Liver (tissue), 10 donors: ENCODE measurements around the gene GOLGA1. TPM values are rescaled to one million over a fixed set of nuclear protein-coding genes. Genes with fewer than 3 reads are reported as not detected.

Experiments
- DNase-seq: peaks from one replicate; pipeline ENCODE4 v3.0.0-alpha.2; 2017; ENCODE audit warnings: low spot score
- H3K27ac ChIP-seq, 2 donors: one replicate each; pipeline ENCODE4 v1.7.0; 2013; ENCODE audit warnings: inconsistent platforms in 2 of 2, low read length in 2 of 2, control low read depth in 1 of 2, low read depth in 1 of 2, mild to moderate bottlenecking in 1 of 2
- H3K27me3 ChIP-seq, 4 donors: one replicate each; pipeline versions ENCODE4 v1.6.1 to v1.7.0; 2013; ENCODE audit warnings: low read length in 3 of 4, inconsistent platforms in 1 of 4, mild to moderate bottlenecking in 1 of 4, moderate library complexity in 1 of 4; ENCODE audit not compliant: control insufficient read depth in 4 of 4, insufficient read depth in 4 of 4
- H3K36me3 ChIP-seq, 4 donors: one replicate each; pipeline versions ENCODE4 v1.6.1 to v1.7.0; 2013; ENCODE audit warnings: low read length in 3 of 4, mild to moderate bottlenecking in 3 of 4, low read depth in 1 of 4, moderate library complexity in 1 of 4; ENCODE audit not compliant: control insufficient read depth in 4 of 4, insufficient read depth in 3 of 4
- H3K4me1 ChIP-seq, 4 donors: one replicate each; pipeline versions ENCODE4 v1.6.1 to v1.7.0; 2013; ENCODE audit warnings: low read length in 3 of 4, mild to moderate bottlenecking in 3 of 4, moderate library complexity in 1 of 4; ENCODE audit not compliant: control insufficient read depth in 4 of 4, insufficient read depth in 4 of 4
- H3K4me3 ChIP-seq, 3 donors: one replicate each; pipeline versions ENCODE4 v1.6.1 to v1.7.0; 2013; ENCODE audit warnings: low read length in 3 of 3, control low read depth in 1 of 3, low read depth in 1 of 3, mild to moderate bottlenecking in 1 of 3
- H3K9ac ChIP-seq, 2 donors: one replicate each; pipeline ENCODE4 v1.7.0; 2013; ENCODE audit warnings: low read length in 2 of 2, mild to moderate bottlenecking in 2 of 2, moderate library complexity in 2 of 2, control low read depth in 1 of 2, low read depth in 1 of 2
- H3K9me3 ChIP-seq, 4 donors: one replicate each; pipeline versions ENCODE4 v1.6.1 to v1.7.0; 2013; ENCODE audit warnings: low read length in 3 of 4; ENCODE audit not compliant: control insufficient read depth in 4 of 4
- EGR1 ChIP-seq, 2 donors: IDR thresholded peaks; 2 replicates each; pipeline ENCODE4 v1.6.1; 2016 to 2018; ENCODE audit warnings: antibody characterized with exemption in 2 of 2, low read depth in 2 of 2
- YY1 ChIP-seq: IDR thresholded peaks from 2 replicates; pipeline ENCODE4 v1.6.1; 2016; ENCODE audit warnings: antibody characterized with exemption, mild to moderate bottlenecking
- WGBS: extraction: QIAGEN DNeasy Blood & Tissue Kit; methylation state at CpG from one replicate; pipeline ENCODE4 v1.1.7; 2013; 5-methylcytosine and 5-hydroxymethylcytosine counted together
- polyA plus RNA-seq, 2 donors: library from polyadenylated mRNA; stranded (reverse) in 1 of 2; unstranded in 1 of 2; fragments of 200-250 nt in 1 of 2; fragments of >200 nt in 1 of 2; fragmentation: Nextera tagmentation in 1 of 2; extraction: Ambion mirVana in 1 of 2; gene quantifications; one replicate each; pipeline versions ENCODE4 v1.2.1 to v1.2.3, GENCODE V29; 2013 to 2015
- small RNA-seq: library from RNA; depleted of rRNA; stranded (forward); fragments of <200 nt; gene quantifications from one replicate; pipeline ENCODE3, GENCODE V24; 2014
- total RNA-seq, 2 donors: library from RNA; depleted of rRNA; stranded (reverse); fragments of >200 nt; gene quantifications; one replicate each; pipeline ENCODE4 v1.2.3, GENCODE V29; 2014
- TF ChIP-seq, protein P1 (sequence below): IDR thresholded peaks from 2 replicates; pipeline ENCODE4 v1.6.1; 2016; ENCODE audit warnings: antibody characterized with exemption
- donor health status: healthy.
- donor health status: healthy.
- donor health status: healthy.
- donor health status: healthy.
- donor health status: healthy.

The GOLGA1 gene
- total and polyA plus RNA-seq, 4 donors = 5.9 to 17.6 (median 8.9) TPM

- peaks cover 0 to 4% (median 0%) of the 10 kb centered on the region in 4 donors for H3K4me1 ChIP-seq
- no peaks in the 10 kb centered on the region for H3K9me3 ChIP-seq
- TF ChIP-seq, protein P1, sequence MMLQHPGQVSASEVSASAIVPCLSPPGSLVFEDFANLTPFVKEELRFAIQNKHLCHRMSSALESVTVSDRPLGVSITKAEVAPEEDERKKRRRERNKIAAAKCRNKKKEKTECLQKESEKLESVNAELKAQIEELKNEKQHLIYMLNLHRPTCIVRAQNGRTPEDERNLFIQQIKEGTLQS = no peak
- TF ChIP-seq EGR1 (IDR thresholded peaks at IDR 0.05; ENCODE audit: low read depth in 2 of 2) = no peak
- TF ChIP-seq YY1 = no peak
- no peak overlapping the region for H3K27ac ChIP-seq
- no peak overlapping the region for H3K4me3 ChIP-seq
- H3K9ac ChIP-seq = no peak overlapping the region
- no peak for DNase-seq
- H3K36me3 ChIP-seq = no peaks in the 10 kb centered on the region
- no peaks in the 10 kb centered on the region for H3K27me3 ChIP-seq
- 41% methylated on average over 2 of the region's 2 CpGs for WGBS
These were observed 112.2 kb downstream of the GOLGA1 start for GRCh38 chr9:124828489-124829333.

Small RNA genes within 50 kb of the gene (small RNA-seq; reads per million reads assigned to genes)
- not detected for gene RNU4-82P

Other genes with a start within 250 kb of the GOLGA1 start
- 1 to 10 TPM; 2.8 to 6.1 TPM for gene NR6A1, start 169.8 kb downstream of the GOLGA1 start, total RNA-seq
- gene NR6A1, start 169.8 kb downstream of the GOLGA1 start, polyA plus RNA-seq = 1 to 10 TPM in 1 of 2 donors, under 1 TPM in 1; 0.72 to 1.3 TPM
- gene OLFML2A, start 163.9 kb downstream of the GOLGA1 start, total RNA-seq = 1 to 10 TPM in 1 of 2 donors, under 1 TPM in 1; 0.56 to 1.1 TPM
- gene OLFML2A, start 163.9 kb downstream of the GOLGA1 start, polyA plus RNA-seq = under 1 TPM; 0.15 to 0.50 TPM
- gene WDR38, start 87.6 kb downstream of the GOLGA1 start, total RNA-seq = not detected
- not detected for gene WDR38, start 87.6 kb downstream of the GOLGA1 start, polyA plus RNA-seq
- 100 to 1,000 TPM; 623 to 747 TPM for gene RPL35, start 79.1 kb downstream of the GOLGA1 start, total RNA-seq
- gene RPL35, start 79.1 kb downstream of the GOLGA1 start, polyA plus RNA-seq = 1,000 to 10,000 TPM in 1 of 2 donors, 100 to 1,000 TPM in 1; 659 to 1,101 TPM
- 10 to 100 TPM in 1 of 2 donors, 1 to 10 TPM in 1; 9.3 to 10.6 TPM for gene ARPC5L, start 79.0 kb downstream of the GOLGA1 start, total RNA-seq
- 10 to 100 TPM; 25.0 to 31.2 TPM for gene ARPC5L, start 79.0 kb downstream of the GOLGA1 start, polyA plus RNA-seq
- gene SCAI, start 202.4 kb upstream of the GOLGA1 start, total RNA-seq = 1 to 10 TPM; 2.1 to 5.3 TPM
- gene SCAI, start 202.4 kb upstream of the GOLGA1 start, polyA plus RNA-seq = 1 to 10 TPM in 1 of 2 donors, under 1 TPM in 1; 0.24 to 1.1 TPM
- 10 to 100 TPM; 10.1 to 14.8 TPM for gene PPP6C, start 248.7 kb upstream of the GOLGA1 start, total RNA-seq
- 10 to 100 TPM; 10.1 to 14.3 TPM for gene PPP6C, start 248.7 kb upstream of the GOLGA1 start, polyA plus RNA-seq